NCI-H1436 treated with DMSO at 0.1 percent for 48 hours (cell line): Measurements from ENCODE around the gene ATP9B.

ENCODE experiments used
- DNase-seq: peaks from one replicate; lab custom pipeline; 2025; lab: John Stamatoyannopoulos, UW

ATP9B gene, protein sequence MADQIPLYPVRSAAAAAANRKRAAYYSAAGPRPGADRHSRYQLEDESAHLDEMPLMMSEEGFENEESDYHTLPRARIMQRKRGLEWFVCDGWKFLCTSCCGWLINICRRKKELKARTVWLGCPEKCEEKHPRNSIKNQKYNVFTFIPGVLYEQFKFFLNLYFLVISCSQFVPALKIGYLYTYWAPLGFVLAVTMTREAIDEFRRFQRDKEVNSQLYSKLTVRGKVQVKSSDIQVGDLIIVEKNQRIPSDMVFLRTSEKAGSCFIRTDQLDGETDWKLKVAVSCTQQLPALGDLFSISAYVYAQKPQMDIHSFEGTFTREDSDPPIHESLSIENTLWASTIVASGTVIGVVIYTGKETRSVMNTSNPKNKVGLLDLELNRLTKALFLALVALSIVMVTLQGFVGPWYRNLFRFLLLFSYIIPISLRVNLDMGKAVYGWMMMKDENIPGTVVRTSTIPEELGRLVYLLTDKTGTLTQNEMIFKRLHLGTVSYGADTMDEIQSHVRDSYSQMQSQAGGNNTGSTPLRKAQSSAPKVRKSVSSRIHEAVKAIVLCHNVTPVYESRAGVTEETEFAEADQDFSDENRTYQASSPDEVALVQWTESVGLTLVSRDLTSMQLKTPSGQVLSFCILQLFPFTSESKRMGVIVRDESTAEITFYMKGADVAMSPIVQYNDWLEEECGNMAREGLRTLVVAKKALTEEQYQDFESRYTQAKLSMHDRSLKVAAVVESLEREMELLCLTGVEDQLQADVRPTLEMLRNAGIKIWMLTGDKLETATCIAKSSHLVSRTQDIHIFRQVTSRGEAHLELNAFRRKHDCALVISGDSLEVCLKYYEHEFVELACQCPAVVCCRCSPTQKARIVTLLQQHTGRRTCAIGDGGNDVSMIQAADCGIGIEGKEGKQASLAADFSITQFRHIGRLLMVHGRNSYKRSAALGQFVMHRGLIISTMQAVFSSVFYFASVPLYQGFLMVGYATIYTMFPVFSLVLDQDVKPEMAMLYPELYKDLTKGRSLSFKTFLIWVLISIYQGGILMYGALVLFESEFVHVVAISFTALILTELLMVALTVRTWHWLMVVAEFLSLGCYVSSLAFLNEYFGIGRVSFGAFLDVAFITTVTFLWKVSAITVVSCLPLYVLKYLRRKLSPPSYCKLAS

DNA sequence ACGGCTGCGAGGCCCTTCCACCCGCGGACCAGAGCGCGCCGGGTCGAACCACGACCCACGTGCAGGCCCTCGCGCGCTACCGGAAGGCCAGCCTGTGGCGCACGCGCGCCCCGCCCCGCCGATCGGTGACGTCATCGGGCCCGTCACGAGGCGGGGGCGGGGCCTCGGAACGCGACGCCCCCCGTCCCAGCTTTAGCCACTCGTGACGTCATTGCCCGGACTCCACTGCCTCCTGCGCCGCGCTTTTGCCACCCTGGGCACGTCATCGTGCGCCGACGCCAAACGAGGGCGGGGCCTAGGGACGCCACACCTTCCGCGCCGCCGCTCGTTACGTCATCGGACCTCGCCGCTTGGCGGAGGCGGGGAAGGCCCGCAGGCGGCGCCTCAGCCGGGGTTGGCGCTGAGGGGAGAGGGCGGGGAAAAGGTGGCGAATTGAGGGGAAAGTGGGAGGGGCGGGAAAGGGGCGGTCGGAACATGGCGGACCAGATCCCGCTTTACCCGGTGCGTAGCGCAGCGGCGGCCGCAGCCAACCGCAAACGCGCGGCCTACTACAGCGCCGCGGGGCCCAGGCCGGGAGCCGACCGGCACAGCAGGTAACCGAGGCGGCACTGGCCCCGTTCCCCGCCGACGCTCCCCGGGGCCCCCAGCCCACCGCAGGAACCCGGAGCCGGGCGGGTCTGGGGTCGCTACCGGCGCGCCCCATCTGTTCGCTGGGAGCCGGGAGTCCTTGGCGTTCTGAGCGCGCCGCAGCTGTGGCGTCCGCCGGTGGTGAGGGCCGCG is at the start of gene ATP9B:
TSS of gene ATP9B (plus strand) at position 458 of the 780 bp plus-strand sequence. CDS start at position 475, 17 bp downstream.
- no peak for DNase-seq

DNA sequence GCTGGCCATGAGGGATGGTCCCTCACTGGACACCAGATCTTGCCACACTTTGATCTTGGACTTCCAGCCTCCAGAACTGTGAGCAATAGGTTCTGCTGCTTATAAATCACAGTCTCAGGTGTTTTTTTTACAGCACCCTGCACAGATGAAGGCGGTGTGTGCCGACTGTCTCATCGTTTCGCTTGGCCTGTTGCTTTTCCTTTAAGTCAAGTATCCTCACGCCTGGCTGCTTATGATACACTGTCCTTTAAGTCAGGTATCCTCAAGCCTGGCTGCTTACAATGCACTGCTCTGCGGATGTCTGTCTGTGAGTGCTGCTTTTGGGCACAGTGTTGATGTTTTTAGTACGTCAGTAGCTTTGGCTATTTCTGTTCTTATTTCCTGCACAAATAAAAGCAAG is 49.3 kb upstream of the ATP9B start:
- no peak for DNase-seq

DNA sequence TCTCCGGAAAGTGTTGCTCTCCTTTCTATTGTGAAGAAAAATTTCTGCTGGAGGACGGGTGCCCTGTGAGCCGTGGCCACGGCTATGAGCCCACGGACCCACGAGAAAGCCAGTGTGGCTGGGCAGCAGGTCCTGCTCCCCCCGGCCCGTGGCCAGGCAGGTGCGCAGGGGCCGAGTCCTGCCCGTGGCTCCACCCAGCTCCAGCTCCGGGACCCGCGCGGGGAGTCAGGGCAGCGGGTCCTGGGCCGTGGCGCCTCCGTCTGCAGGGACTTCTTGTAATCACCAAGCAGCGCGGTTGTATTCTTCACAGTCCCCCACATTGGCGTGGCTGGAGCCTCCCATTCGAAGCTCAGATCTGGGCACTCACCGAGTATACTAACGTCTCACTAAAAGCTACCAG is 46.6 kb upstream of the ATP9B start:
- DNase-seq = no peak

DNA sequence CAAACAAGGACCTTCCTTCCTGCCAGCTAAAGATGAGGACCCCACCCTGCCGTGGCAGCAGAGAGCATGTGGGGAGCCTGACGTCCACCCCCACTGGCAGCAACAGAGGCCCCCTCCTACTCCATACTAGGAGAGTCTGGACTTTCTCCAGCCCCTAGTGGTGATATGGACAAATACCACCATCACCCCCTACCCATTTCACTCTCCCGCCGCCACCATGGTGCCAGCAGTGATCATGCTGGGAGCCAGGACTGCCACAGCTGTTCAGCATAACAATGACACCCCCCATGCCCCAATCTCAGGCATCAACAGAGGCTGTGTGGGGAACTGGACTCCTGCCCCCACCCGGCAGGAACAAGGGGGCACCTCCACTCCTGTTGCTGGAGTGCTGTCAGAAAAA is 42.7 kb upstream of the ATP9B start:
- no peak for DNase-seq

DNA sequence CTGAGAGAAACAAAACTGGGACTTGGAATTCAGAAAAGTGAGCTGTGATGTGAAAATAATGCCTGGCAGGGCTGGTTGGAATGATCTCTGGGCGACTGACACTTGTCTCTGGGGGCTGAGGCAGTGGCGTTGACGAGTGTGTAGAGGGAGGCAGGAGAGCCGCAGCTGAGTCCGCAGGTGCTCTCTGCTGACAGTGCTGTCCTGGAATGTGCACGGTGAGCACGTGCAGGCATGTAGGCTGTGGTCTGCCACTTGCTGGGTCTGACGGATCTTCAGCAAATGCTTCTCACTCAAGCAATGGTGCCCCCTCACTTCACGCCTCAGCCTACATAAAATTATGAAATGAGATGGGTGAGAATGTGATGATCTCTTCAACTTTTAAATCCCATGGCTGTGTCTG is 38.5 kb upstream of the ATP9B start:
- no peak for DNase-seq

DNA sequence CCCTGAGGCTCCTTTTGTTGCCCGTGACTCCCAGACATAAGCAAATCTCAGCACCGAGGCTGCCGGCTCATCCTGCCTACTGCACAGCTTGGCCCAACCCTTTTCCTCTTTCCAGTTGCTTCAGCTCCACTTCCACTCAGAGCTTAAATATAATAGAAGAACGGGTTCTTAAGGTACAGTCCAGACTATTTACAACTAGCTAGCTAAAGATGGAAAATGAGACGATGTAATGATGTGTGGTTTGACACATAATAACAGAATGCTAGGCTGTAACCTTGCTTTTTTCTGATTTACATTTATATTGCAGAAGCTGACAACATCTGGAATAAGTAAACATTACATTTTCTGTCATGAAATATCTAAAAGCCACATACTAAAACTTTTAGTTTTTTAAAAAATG is 26.9 kb upstream of the ATP9B start:
- no peak for DNase-seq

DNA sequence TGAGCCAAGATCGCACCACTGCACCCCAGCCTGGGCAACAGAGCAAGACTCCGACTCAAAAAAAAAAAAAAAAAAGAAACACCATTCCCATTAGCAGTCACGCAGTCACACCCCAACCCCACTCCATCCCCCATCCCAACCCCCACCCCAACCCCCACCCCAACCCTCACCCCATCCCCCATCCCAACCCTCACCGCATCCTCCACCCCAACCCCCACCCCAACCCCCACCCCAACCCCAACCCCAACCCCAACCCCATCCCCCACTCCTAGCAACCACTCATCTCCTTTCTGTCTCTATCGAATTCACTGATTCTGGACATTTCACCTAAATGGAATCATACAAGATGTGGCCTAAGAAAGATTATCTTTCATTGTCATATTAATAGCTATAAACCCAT is 25.9 kb upstream of the ATP9B start:
- no peak for DNase-seq

DNA sequence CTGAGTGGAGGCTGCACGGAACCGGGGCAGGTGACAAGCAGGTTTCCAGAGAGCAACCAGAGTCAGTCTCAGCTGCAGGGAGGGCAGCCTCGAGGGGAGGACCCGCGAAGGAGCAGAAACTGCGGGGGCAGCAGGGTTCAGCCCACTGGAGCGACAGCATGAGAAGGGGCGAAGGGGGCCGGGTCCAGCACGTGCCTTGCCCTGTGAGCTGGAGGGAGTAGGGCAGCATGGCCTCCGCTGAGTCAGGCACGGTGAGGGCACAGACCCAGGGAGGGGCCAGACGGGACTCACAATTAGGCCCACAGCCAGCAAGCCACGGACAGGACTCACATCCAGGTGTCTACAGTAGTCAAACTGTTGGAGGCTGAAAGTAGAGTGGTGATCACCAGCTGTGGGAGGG is 22.7 kb upstream of the ATP9B start:
- no peak for DNase-seq

DNA sequence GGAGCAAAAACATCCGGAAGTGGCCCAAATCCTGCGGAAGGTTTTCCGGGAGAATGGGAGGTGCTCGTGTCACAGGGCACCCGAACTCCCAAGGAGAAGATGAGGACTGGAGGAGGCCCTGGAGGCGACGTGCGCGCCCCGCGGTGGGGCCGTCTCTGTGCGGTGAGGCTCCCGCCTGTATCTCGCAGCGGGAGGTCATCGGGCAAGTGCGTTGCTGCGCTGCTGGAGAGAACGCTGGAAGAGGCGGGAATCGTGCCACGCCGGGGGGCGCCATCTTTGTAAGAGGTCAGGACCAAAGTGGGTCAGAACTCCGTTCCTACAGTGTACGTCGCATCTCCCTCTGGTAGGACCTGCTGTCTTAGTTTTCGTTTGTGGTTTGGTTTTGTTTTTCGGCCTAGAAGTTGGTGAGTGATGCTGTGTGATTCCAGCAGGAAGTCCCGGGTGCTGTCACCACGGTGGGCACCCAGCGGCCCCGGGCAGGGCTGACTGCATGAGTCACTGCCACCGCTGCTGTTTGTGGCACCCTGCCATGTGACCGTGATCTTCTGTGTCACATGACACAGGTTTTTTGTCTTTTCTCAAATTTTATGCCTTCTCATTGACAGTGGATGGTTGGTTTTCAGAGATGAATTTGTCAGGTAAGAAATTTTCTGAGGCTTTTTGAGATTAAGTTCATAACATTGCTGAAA is 21.5 kb upstream of the ATP9B start:
- no peak for DNase-seq

DNA sequence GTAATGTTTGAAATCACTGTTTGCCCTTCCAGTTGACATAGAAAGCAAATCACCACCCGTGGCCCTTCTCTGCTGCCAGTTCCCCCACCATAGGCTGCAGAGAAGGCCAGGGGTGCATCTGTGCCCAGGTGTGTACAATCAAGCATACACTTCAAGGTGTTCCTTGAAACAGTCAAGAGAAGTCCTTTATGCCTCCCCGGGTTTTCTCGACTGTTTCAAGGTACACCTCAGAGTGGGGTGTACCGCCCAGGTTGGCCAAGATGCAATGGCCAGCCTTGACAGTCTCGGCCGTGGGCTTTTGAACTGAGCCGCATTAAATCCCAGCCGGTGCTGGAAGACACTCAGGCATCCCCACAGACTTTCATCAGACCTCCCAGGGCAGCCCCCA is 21.0 kb upstream of the ATP9B start:
- DNase-seq = no peak

DNA sequence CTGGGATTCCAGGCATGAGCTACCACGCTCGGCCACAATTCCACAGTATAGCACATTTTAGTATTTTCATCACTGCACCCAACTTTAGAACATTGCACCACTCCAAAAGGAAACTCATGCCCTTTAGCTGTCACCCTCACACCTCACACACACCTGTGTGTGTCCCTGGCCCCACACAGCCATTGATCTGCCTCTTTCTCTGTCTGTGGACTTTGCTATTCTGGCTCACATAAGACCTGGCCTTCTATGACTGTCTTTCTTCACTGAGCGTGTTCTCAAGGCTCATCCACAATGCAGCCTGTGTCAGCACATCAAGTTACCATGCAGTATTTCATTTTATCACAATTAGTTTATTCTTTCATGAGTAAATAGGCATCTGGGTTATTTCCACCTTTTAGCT is 19.7 kb upstream of the ATP9B start:
- no peak for DNase-seq

DNA sequence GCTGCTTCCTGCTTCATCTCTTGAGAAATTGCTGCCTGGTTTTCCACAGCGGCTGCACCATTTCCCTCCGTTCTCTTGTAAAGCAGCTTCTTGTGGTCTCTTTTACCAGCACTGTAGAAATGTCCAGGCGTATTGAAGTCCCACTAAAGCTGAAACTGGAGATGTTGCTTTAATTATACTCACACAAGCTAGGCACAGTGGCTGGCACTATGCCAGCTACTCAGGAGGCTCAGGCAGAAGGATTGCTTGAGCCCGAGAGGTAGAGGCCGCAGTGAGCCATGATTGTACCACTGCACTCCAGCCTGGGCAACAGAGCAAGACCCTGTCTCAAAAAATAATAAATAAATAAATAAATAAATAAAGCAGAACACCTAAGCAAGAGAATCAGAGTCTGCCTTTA is 19.2 kb upstream of the ATP9B start:
- DNase-seq = no peak

DNA sequence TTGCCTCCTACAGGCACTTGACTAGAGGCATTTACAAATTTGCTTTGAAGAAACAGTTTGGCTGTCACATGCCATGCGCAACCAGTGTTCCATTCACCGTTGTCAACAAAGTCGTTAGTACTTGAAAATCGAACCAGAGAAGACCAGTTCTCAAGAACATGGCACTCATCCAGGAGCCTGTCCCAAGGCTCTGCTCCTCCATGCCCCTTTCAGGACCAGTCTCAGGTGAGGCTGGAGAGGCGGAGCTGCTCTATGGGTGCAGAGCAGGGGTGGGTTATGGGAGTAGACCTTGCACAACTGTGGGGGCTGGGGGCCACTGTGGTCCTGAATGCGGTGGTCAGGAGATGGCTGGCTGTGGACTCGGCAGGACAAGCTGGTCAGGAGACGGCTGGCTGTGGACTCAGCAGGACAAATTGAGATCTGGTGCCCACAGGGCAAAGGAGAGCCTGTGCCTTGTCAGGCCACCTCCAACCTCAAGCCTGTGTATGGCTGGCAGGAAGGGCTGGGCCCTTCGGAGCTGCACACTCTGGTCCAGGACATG is 12.3 kb upstream of the ATP9B start:
- DNase-seq = no peak

DNA sequence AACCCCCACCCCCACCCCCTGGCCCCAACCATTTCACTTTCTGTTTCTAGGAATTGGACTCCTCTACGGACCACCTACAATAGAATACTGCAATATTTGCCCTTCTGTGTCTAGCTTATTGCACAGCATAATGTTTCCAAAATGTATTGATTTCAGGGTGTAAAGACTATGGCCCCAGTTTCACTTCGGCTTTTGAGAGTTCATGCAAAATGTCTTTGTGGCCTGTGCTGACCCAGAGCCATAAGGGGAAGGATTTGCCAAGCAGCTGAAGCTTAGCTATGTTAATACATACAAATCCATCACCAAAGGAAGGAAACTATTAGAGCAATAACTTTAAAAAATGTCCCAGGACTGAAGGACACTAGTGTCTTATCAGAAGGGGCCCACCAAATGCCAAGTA is 11.2 kb upstream of the ATP9B start:
- no peak for DNase-seq

DNA sequence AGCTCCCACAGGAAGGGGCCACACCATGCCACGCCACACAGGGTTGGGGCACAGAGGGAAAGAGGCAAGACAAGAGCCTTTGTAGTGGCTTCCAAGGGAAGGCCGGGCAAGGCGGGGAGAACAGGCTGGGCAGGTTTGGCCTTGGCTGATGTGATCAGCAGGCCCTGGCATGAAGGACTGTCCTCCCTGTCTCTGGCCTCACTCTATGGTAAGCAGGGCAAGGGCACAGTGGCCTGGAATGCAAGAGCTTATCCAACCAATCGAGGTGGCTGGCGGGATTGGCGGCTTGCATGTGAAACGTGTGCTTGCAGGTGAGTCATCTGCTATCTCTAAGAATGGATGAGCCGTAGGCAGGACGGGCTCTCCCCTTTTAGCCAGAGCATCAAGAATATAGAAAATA is 6.4 kb upstream of the ATP9B start:
- DNase-seq = no peak

DNA sequence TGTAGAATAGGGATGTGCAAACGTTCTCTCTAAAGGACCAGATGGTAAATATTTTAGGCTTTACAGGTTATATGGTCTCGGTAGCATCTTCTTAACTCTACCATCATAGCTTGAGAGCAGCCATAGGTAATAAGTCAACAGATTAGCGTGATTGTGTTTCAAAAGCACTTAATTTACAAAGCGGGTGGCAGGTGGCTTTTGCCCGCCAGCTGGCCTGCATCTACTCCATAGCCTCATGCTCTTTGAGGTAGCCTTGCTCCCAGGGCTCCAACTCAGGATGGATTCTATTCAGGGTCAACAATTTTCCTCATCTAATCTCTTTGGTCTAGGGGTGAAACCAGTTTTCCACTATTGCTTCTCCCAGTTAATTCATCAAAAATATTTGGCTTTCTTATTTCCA is 5.0 kb upstream of the ATP9B start:
- DNase-seq = no peak

DNA sequence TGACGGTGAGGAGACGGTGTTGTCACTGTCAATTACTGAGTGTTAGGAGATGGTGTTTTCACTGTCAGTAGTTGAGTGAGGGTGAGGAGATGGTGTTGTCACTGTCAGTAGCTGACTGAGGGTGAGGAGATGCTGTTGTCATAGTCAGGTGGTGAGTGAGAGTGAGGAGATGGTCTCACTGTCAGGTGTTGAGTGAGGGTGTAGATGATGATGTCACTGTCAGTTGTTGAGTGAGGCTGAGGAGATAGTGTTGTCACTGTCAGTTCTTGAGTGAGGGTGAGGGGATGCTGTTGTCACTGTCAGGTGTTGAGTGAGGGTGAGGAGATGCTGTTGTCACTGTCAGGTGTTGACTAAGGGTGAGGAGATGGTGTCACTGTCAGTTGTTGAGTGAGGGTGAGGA is 3.4 kb upstream of the ATP9B start:
- DNase-seq = no peak

DNA sequence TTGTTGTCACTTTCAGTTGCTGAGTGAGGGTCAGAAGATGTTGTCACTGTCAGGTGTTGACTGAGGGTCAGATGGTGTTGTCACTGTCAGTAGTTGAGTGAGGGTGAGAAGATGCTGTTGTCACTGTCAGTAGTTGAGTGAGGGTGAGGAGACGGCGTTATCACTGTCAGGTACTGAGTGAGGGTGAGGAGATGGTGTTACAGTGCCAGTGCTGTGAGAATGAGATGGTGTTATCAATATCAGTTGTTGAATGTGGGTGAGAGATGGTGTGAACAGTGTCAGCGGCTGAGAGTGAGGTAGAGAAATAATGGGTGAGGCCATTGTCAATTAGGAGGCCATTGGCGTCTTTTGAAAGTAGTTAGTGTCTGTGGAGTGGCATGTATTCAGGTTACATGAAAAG is 1.6 kb upstream of the ATP9B start:
- DNase-seq = no peak

DNA sequence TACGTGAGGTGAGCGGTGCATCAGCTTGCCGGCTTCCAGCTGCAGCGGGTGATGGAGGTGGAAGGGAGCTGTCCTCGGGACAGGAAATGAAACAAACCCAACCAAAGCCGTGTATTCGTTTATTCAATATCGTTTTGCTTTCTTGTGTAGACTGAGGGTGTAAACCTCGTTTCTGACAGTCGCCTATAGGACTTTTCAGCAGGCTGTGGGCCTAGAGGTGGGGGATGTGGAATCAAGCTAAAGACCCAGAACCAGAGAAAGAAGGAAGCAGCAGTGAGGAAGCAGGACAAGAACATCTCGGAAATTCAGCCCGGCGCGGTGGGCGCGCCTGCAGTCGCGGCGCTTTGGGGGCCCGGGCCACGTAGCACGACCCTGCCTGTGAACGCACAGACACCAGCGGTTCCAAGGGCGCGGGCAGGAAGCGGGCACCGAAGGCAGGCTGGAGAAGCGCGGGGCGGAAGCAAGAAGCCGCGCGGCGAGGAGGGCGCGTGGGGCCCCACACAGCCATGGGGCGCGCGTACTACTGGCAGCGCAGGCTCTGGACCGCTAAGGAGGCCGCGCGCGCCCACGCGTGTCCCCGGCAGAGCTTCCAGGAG is 755 bp upstream of the ATP9B start:
- no peak for DNase-seq

DNA sequence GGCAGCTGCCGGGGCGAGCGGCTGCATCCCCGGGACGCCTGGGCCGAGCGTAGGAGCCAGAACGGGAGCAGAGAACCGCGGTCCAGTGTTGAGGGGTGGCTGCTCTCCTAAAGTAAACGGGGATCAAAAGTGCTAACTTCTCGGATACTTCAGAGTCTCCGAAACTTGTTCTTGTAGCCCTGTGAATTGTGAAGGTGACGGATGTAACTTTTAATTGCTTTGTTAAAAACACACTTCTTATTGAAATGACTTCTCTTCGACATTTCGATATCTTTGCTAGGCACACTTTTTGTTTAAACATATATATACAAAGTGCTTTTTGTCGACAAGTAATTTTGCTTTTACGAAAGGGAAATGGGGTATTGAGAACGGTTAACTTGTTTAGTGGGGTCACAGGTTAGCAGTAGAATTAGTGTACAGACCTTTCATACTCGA is 540 bp downstream of the ATP9B start:
- DNase-seq = no peak

DNA sequence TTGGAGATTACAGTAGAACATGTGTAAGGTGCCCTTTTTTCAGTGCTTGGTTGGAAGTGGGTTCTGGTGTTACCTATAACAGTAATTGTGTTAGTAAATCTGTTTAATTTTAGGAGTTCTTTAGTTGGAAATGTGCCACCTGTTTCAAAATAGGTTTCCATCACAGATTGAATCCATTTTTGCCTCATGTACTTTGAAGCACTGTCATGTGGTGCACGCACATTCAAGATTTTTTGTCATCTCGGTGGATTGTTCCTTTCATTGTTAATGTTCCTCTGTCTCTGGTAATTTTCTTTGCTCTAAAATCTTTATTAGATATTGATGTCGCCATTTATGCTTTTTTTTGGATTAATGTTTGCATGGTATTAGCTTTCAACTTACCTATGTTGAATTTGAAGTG is 1.3 kb downstream of the ATP9B start:
- DNase-seq = no peak
